ENCODE results near the gene CDK5RAP2.

DNA sequence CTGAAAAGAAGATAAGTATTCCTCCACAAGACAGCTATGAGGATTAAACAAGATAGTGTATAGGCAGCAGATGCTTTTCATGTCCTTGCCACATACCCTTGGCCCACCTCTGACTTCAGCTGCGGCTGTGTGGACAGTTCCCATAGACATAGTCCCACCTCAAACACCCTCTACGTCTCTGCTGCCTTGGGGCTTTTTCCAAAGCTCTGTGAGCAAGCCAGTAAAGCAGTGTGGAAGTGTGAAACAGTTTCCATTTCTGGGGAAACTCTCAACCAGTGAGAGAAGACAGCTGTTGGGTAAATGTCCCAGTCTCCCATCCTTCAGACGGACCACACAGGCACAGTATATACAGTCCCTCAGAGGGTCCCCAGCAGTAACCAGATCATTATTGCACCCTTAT is 125.5 kb downstream of the CDK5RAP2 start:
- TF ChIP-seq POLR2A (IDR thresholded peaks at IDR 0.05): no peak
- TF ChIP-seq, protein P1, sequence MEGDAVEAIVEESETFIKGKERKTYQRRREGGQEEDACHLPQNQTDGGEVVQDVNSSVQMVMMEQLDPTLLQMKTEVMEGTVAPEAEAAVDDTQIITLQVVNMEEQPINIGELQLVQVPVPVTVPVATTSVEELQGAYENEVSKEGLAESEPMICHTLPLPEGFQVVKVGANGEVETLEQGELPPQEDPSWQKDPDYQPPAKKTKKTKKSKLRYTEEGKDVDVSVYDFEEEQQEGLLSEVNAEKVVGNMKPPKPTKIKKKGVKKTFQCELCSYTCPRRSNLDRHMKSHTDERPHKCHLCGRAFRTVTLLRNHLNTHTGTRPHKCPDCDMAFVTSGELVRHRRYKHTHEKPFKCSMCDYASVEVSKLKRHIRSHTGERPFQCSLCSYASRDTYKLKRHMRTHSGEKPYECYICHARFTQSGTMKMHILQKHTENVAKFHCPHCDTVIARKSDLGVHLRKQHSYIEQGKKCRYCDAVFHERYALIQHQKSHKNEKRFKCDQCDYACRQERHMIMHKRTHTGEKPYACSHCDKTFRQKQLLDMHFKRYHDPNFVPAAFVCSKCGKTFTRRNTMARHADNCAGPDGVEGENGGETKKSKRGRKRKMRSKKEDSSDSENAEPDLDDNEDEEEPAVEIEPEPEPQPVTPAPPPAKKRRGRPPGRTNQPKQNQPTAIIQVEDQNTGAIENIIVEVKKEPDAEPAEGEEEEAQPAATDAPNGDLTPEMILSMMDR (IDR thresholded peaks at IDR 0.05): no peak
